Hepatocyte (in vitro differentiated cells): ENCODE measurements around the gene TNXB. TPM values are rescaled to one million over a fixed set of nuclear protein-coding genes. Genes with fewer than 3 reads are reported as not detected.
A peak's percentile ranks its signal among the peaks of the same experiment; 100 is the strongest.

ENCODE experiments used
- DNase-seq: peaks from one replicate; pipeline ENCODE4 v3.0.0-alpha.2; 2016; ENCODE audit warnings: low spot score
- H2AFZ ChIP-seq: fragments of 200-600 bp; sonication (generic); 2 replicates; pipeline ENCODE4 v1.6.0; 2016; ENCODE audit warnings: antibody characterized with exemption, mild to moderate bottlenecking
- H3K27ac ChIP-seq: fragments of 200-600 bp; sonication (generic); 2 replicates; pipeline ENCODE4 v1.5.1; 2016; ENCODE audit warnings: mild to moderate bottlenecking
- H3K27me3 ChIP-seq: fragments of 200-600 bp; sonication (generic); 2 replicates; pipeline ENCODE4 v1.6.1; 2016
- H3K36me3 ChIP-seq: fragments of 200-600 bp; sonication (generic); replicated peaks from 2 replicates; pipeline ENCODE4 v1.5.1; 2016; ENCODE audit warnings: low read depth; ENCODE audit not compliant: insufficient read depth
- H3K4me1 ChIP-seq: fragments of 200-600 bp; sonication (generic); 2 replicates; pipeline ENCODE4 v1.5.1; 2016; ENCODE audit warnings: mild to moderate bottlenecking, moderate library complexity; ENCODE audit not compliant: insufficient read depth
- H3K4me2 ChIP-seq: fragments of 200-600 bp; sonication (generic); 2 replicates; pipeline ENCODE4 v1.6.0; 2016
- H3K4me3 ChIP-seq: fragments of 200-600 bp; sonication (generic); 2 replicates; pipeline ENCODE4 v1.5.1; 2016; ENCODE audit warnings: mild to moderate bottlenecking
- H3K79me2 ChIP-seq: fragments of 200-600 bp; sonication (generic); 2 replicates; pipeline ENCODE4 v1.6.0; 2017; ENCODE audit warnings: mild to moderate bottlenecking
- H3K9me2 ChIP-seq: fragments of 200-600 bp; sonication (generic); replicated peaks from 2 replicates; pipeline ENCODE4 v1.6.0; 2017; ENCODE audit warnings: mild to moderate bottlenecking; ENCODE audit not compliant: insufficient read depth
- H3K9me3 ChIP-seq: fragments of 200-600 bp; sonication (generic); 2 replicates; pipeline ENCODE4 v1.5.1; 2016; ENCODE audit warnings: low read depth, mild to moderate bottlenecking
- H4K20me1 ChIP-seq: fragments of 200-600 bp; sonication (generic); 2 replicates; pipeline ENCODE4 v1.6.0; 2016; ENCODE audit warnings: mild to moderate bottlenecking; ENCODE audit not compliant: insufficient read depth, poor library complexity, severe bottlenecking
- CTCF ChIP-seq: fragments of 200-600 bp; sonication (generic); IDR thresholded peaks from 2 replicates; pipeline ENCODE4 v1.5.1; 2016; ENCODE audit warnings: antibody characterized with exemption, mild to moderate bottlenecking; ENCODE audit not compliant: poor library complexity
- EZH2 ChIP-seq: fragments of 200-600 bp; sonication (generic); IDR thresholded peaks from 2 replicates; pipeline ENCODE4 v1.6.1; 2016; ENCODE audit warnings: antibody characterized with exemption, mild to moderate bottlenecking, borderline replicate concordance
- EZH2phosphoT487 ChIP-seq: fragments of 200-600 bp; sonication (generic); IDR thresholded peaks from one replicate; pipeline ENCODE4 v1.6.1; 2018; ENCODE audit warnings: antibody characterized with exemption, mild to moderate bottlenecking, low read depth, moderate library complexity; ENCODE audit not compliant: unreplicated experiment, severe bottlenecking
- WGBS: methylation state at CpG from one replicate; pipeline ENCODE4 v1.1.6; 2016; ENCODE audit warnings: low lambda C conversion rate; ENCODE audit errors: missing lambda C conversion rate; 5-methylcytosine and 5-hydroxymethylcytosine counted together
- polyA plus RNA-seq: library from polyadenylated mRNA; unstranded; fragments of >200 nt; fragmentation: Nextera tagmentation; extraction: Ambion mirVana; gene quantifications from 2 replicates; pipeline ENCODE4 v1.2.1, GENCODE V29; 2016
- total RNA-seq: library from RNA; depleted of rRNA; stranded (reverse); fragments of >200 nt; gene quantifications from 2 replicates; pipeline ENCODE4 v1.2.3, GENCODE V29; 2014

Gene TNXB
- total and polyA plus RNA-seq, 2 experiments from 2014 or later, result 9.2 to 11.6 TPM

- Histone ChIP-seq H3K9me3 (no peaks in the 10 kb centered on the region), H3K4me3 (no peak overlapping the region), H3K4me1 (peaks cover 37% of the 10 kb centered on the region), H3K36me3 (no peaks in the 10 kb centered on the region), H3K4me2 (no peak overlapping the region), H3K9me2 (no peaks in the 10 kb centered on the region), H4K20me1 (no peaks in the 10 kb centered on the region), H3K27ac (no peak overlapping the region), H3K27me3 (no peaks in the 10 kb centered on the region), H3K79me2 (no peaks in the 10 kb centered on the region), H2AFZ (no peak overlapping the region)
- no peak for DNase-seq
- WGBS, result 93% methylated on average over 7 of the region's 7 CpGs
- TF ChIP-seq CTCF, result no peak
- TF ChIP-seq EZH2phosphoT487, result no peak
- TF ChIP-seq EZH2, result no peak
These were observed 1.5 kb upstream of the TNXB start for GRCh38 chr6:32110632-32111031.

GRCh38 chr6:32109765-32110160 is 625 bp upstream of the TNXB start:
- Histone ChIP-seq H3K36me3 (no peaks in the 10 kb centered on the region), H4K20me1 (no peaks in the 10 kb centered on the region), H3K9me2 (no peaks in the 10 kb centered on the region), H3K4me1 (peaks cover 37% of the 10 kb centered on the region), H2AFZ (no peak overlapping the region), H3K79me2 (no peaks in the 10 kb centered on the region), H3K27me3 (no peaks in the 10 kb centered on the region), H3K4me3 (no peak overlapping the region), H3K27ac (no peak overlapping the region), H3K9me3 (no peaks in the 10 kb centered on the region), H3K4me2 (no peak overlapping the region)
- DNase-seq, result no peak
- 68% methylated on average over 6 of the region's 6 CpGs for WGBS
- no peak for TF ChIP-seq CTCF
- TF ChIP-seq EZH2, result no peak
- no peak for TF ChIP-seq EZH2phosphoT487

GRCh38 chr6:32108727-32109113 is 418 bp downstream of the TNXB start:
- Histone ChIP-seq H4K20me1 (no peaks in the 10 kb centered on the region), H3K4me1 (peaks cover 36% of the 10 kb centered on the region), H3K27me3 (no peaks in the 10 kb centered on the region), H3K9me3 (no peaks in the 10 kb centered on the region), H3K36me3 (no peaks in the 10 kb centered on the region), H2AFZ (no peak overlapping the region), H3K27ac (peak overlapping the region; percentile 83), H3K9me2 (no peaks in the 10 kb centered on the region), H3K79me2 (no peaks in the 10 kb centered on the region), H3K4me3 (no peak overlapping the region), H3K4me2 (peak overlapping the region; percentile 64)
- no peak for TF ChIP-seq EZH2
- TF ChIP-seq EZH2phosphoT487, result no peak
- no peak for TF ChIP-seq CTCF
- peak; percentile 3 for DNase-seq
- 56% methylated on average over 6 of the region's 6 CpGs for WGBS
